ENCODE measurements around the gene KDM1A. TPM values are rescaled to one million over a fixed set of nuclear protein-coding genes. Genes with fewer than 3 reads are reported as not detected.
A peak's percentile ranks its signal among the peaks of the same experiment; 100 is the strongest.

KDM1A gene
- total RNA-seq, 1 experiment from 2014 or later, result 245 TPM

DNA sequence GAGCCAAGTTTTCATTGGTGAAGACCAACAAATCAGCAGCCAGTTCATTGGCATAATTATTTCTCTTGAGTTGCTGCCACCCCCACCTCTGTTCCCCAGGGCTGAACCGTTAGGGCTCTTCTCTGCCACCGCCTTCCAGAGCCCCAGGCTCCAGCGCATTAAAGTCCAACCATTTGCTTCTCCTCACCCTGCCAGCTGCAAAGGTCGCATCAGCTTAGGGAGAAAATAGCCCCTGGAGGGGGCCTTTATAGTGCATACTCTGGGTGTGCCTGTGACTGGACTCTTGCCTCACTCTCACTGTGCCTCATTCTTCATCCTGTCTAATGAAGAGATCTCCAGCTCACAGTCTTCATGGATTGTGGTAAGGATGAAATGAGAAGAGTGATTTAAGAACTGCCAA lies 50.4 kb downstream of the KDM1A start:
- no peak for DNase-seq (ENCODE audit: low spot score)

DNA sequence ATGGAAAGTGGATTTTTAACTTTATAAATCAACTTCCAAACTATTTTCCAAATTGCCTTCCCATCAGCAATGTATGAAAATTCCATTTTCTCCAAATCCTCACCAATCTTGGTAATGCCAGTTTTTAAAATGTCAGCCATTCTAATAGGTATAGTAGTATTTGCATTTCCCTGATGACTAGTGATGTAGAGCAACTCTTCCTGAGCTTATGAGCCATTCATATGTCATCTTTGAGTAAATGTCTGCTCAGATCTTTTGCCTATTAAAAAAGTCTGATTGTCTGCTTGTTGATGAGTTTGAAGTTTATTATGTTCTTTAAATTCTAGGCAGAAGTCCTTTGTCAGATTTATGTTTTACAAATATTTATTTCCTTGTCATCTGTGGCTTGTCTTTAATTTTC lies 54.7 kb downstream of the KDM1A start:
- no peak for DNase-seq (ENCODE audit: low spot score)

DNA sequence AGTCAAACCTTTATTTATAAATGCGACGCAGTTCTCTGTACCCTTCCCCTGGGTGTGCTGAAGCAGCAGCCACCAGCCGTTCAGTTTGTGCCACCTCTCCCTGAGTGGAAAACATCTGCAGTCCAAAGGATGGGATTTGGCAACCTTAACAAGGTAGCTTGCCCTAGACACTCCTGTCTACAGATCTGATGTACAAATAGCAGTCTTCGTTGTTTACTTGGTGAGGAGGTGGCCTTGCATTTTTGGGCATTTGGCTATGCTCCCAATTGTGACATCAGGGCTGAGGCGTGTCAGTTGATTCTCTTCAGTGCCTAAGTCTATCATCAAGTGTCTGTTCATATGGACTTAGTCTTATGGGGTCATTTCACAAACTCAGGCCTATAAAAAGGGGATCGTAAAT lies 59.8 kb downstream of the KDM1A start:
- DNase-seq (ENCODE audit: low spot score), result no peak

DNA sequence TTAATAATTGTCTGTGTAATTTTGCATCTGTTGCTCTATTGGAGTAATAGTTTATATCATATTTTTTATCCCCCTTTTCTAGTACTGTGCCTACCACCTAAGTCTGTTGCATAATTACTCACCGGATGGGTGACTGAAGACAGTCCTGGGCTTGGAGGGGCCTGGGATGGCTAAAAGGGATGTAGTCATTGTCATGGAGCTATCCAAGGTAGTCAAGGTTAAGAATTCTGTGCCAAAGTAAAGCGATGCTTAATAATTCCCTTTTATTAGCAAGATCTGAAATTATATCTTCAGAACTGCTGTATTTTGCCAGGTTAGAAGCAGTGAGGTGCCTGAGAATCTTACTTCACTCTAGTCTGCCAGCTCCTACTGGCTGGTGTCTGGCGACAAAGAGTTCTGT lies 61.6 kb downstream of the KDM1A start:
- no peak for DNase-seq (ENCODE audit: low spot score)

DNA sequence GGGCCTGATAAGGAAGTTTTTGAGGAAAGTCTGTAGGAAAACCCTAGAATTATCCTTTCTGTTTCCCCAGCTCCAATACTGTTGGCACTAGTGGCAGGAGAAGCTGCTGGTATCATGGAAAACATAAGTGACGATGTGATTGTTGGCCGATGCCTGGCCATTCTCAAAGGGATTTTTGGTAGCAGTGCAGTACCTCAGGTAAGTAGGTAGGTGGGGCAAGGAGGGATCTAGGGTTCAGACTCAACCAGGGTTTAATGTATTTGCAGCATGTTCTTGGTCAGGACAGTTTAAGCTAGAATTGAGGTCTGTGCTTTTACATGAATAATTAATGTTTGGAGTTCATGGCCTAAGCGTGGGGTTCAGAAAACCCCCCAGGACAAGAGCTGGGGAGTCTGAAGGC lies 62.1 kb downstream of the KDM1A start:
- no peak for DNase-seq (ENCODE audit: low spot score)

DNA sequence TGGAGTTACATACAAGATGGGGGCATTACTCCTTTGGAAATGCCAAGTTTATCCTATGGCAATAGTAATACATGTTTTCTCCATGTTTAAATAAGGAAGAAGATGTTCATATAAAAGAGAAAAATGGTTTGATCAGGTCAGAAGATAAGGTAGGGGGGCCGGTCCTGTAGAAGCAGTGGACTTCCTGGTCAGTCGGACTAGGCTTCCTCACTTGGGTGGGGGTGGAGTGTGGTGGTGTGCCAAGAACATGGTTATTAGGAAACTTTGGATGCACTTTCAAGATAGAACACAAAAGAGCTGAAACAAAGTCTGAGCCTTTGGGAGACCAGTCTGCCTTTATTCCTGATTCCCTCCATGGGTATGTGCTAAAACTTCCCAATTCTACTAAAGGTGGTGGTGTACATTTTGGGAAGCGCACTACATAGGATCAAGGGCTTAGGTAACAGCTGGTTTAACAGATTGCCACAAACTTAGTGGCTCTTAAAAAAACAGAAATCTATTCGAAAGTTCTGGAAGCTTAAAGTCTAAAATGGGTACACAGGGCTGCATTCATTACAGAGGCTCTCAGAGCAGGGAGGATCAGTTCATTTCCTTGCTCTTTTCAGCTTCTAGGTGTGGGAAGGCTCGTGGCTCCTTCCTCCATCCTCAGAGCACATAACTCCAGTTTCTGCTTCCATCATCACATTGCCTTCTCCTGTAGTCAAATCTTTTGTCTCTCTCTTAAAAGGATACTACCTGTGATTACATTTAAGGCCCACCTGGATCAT lies 64.6 kb downstream of the KDM1A start:
- DNase-seq (ENCODE audit: low spot score), result no peak

DNA sequence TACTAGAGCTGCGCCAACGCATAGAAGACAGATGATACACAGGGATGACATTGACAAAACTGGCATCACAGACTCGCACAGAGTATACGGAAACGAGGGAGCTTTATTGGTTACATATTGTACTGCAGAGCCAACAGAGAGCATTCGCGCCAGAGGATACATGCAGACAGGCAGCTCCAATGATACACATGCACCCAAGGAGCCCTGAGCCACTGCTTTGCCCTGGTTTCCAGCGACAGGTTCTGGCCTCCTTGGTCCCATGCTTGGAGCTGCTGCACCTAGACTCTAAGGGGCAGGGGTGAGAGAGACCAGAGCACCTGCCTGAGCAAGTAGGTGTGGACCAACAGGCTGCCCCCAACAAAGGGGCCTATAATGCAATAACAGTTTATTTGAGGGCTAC lies 65.6 kb downstream of the KDM1A start:
- DNase-seq (ENCODE audit: low spot score), result no peak

DNA sequence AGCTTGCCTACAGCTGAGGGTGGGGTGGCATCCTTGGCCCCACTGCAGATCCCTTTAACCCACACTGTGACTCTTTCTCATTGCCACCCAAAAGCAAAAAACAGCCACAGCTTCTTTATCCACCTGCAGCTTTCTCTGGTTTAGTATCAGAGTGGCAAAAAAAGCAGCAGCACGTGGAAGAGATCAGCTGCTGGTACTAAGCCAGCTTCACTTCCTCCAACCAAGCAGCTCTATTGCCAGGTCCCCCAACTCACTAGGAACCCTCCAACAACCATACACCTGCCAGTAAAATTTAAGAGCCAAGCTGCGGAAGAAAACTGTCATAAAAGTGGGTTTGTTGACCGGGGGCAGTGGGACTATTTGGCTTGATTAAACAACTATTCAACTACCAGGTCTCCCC lies 66.4 kb downstream of the KDM1A start:
- no peak for DNase-seq (ENCODE audit: low spot score)

DNA sequence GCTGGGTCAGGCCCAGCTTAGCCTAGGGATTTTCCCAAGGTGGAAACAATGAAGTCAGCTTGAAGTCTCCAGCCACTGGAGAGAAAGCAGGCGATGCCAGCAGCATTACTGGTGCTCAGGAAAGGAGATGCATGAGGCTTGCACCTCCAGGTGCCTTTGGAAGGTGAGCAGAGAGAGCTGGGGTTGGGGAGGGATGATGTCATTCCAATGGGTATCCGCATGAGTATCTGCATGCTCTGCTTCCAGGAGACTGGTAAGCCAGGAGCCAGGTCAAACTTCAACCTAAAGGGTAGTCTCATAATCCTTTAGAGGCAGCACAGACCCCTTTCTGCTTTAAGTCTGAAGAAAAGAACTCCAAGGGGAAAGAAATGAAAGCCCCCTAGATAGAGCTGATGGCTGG lies 68.8 kb downstream of the KDM1A start:
- DNase-seq (ENCODE audit: low spot score), result no peak

DNA sequence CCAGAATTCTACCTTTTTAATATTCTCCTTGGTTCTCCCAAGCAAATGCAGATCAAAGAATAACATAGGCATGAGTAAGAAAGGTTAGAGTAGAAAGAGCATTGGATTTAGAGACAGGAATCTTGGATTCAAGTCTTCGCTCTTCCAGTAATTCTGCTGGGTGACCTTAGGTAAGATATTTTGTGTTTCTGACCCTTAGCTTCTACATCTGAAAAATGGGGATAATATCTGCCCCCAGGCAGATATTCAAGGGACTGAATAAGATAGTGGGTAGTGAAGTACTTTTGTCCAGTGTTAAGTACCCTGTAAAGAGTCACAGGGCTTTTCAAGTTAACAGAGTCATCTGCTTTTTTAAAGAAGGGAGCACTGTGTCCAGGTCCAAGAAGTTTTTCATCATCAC lies 70.8 kb downstream of the KDM1A start:
- DNase-seq (ENCODE audit: low spot score), result no peak

DNA sequence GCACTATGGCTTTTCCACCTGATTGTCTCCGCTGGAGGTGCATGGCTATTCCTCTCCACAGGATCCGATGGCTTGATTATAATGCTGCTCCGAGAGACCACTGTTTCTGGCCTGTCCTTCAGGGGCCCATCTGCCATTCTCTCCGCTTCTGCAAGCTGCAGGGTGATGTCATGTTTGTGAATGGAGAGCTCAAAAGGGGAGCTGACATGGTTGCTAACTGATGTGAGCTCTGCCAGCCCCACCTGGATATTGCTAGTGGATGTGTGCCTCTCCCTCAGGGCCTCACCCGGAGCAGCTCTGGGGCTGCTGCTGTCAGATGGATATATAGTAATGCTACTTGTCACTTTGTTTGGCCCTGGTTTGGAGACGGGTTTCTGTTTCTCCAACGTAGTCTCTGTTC lies 72.3 kb downstream of the KDM1A start:
- DNase-seq (ENCODE audit: low spot score), result no peak

DNA sequence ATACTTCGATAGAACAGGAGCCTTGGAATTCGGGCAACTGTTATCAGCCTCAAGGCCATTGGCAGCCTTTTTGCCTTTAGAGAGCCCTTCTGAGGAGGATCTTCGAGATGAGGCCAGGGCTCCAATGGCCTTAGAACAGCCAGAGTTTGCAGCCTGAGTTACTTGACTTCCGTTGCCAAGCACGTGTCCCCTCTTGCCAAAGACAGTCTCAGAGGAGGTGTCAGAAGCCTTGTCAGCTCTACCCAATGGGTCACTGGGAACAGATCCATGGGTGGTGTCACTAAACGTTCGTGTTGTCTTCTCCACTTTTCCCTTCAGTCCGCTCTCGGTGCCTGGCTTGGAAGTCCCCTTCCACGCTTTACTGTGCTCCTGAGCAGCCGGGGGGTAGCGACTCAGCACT lies 73.2 kb downstream of the KDM1A start:
- no peak for DNase-seq (ENCODE audit: low spot score)

DNA sequence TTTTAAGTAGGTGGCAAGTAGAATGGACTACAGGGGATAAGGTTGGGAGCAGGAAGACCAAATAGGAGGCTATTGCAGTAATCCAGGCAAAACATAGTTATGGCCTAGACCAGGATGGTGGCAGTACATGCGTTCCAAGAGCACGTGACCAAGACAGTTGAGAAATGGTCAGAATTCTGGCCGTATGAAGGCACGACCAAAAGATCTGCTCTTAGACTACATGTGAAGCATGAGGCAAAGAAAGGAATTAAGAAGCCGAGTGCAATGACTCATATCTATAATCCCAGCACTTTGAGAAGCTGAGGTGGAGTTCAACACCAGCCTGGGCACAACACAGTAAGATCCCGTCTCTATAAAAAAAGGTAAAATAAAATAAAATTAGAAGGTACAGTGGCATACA lies 78.0 kb downstream of the KDM1A start:
- DNase-seq (ENCODE audit: low spot score), result no peak

DNA sequence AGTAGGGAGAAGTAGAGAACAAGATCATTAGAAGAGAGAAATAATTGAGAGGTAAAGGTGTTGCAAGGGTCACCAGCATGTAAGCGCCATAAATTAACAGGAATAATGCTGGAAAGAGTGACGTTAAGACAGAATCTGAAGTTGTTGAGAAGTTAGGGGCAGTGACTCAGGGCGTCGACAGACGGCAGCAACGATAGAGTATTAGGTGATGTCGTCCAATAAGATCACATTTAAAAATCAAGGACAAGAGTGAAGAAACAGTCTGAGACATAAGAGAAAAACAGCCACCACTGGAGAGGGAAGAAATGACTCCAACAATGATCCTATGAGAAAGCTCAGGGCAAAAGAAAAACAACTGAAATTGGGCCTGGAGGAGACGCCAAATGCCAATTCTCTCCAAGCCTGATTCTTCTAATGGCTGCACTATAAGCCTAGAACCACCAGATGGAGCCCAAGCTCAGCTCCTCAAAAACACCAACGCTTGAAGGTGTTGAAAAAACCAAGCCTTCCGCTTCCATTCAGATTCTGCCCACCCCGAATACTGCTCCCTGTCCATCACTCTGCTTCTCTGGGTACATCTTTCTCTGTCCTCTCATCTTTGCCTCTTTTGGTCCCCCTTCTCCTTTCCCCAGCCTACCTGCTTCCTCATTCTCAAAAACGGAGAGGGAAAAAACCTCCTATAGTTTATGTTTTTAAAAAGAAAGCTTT lies 79.3 kb downstream of the KDM1A start:
- peak; percentile 62 for DNase-seq (ENCODE audit: low spot score)

DNA sequence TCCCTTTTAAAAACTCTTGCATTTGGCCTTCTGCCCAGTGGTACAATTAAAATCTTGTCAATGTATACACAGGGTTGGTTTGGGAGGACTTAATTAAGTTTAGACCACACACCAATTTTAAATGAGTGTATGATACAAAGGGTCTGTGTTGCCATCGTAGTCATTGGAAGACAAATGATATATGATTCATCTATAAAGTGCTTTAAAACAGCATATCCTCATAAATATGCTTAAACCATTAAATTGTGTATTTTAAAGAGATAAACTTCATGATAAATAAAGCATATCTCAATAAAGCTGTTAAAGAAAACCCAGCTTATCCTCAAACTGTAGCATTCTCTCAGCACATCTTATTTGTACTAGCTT lies 79.9 kb downstream of the KDM1A start:
- no peak for DNase-seq (ENCODE audit: low spot score)

DNA sequence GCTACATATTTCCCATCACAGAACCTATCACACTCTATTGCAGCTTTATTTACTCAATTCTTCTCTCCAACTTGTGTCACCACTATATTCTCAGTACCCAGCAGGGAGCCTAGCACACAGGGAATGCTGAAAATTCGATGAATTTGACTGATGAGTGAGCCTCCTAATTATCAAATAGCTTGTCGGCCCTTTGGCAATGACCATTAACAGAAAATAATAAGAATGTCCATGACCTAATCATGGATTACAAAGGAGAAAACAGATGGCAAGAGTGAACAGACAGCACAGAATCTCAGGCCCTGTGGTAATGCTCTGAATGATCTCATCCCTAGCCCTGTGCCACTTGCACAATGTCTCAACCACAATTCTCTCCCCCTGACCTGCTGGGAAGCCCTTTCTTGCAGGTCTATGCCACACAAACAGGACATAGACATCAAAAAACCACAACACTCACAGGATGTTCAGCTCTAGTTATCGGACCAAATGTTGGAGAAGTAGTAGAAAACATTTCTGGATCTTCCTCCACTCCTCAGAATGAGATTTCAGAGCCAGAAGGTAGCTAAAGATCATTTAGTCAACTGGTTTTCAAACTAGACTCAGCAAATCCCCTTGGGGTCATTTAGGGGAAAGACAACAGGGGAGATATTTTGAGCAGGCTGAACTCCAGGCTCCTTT lies 80.9 kb downstream of the KDM1A start:
- peak; percentile 91 for DNase-seq (ENCODE audit: low spot score)

DNA sequence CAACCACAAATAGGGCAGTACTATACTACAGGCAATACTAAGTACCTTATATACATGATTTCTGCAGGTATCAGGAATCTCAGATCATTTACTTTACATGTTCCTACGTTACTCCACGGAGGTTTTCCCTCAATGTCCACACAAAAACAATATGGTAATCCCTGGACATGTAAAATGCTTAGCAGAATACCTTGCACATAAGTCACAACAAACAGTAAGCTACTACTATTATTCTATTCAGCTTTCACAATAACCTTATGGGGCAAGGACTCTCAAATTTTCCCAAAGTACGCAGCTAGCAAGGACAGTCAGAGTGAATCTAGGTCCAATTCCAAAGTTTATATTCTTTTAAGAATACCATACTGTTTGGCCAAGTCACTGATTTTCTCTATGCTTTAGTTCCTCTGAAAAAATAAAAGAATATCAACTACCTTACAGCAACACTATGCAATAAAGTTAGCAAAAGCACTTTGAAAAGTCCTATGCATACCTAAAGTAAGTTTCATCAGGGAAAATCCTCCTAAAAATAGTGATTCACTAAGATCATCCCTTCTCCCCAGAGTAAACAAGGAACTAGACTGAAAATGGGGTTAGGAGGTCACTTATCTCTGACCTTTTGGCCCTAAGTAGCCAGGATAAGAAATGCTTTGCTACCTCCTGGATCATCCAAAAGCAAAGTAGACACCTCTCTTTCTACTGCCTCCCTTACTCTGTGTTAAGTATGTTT lies 82.0 kb downstream of the KDM1A start:
- no peak for DNase-seq (ENCODE audit: low spot score)

DNA sequence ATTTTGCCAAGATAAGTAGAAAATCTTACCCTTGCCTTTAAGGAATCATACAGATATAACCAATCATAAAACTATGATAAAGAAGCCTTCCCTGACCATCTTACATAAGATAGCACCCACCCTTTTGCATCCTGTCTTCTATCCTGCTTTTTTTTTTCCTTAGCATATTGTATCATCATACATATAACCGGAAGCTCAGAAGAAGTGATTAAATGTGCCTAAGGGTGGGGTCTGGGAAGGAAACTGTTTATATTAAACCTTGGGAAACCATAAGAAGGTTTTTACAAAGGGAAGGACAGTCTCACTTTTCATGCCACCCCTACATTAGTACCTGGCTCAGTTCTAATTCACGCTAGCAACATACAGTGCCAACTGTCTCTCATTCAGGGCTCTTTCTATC lies 82.6 kb downstream of the KDM1A start:
- DNase-seq (ENCODE audit: low spot score), result no peak

DNA sequence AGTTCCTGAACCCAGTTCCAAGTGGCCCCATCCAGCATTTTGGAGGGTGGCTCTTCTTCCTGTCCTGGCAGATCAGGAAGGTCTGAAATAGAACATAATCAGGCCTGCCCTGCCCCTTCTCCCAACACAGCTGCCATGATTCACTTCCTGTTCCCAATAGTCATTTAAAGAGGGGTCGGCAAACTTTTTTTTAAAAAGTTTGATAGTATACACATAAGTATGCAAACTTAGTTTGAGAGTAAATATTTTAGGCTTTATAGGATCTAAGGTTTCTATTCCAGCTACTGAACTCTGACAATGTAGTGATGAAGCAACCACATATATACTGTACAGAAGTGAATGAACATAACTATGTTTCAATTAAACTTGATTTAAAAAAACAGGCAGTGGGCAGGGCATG lies 83.0 kb downstream of the KDM1A start:
- DNase-seq (ENCODE audit: low spot score), result peak; percentile 55

DNA sequence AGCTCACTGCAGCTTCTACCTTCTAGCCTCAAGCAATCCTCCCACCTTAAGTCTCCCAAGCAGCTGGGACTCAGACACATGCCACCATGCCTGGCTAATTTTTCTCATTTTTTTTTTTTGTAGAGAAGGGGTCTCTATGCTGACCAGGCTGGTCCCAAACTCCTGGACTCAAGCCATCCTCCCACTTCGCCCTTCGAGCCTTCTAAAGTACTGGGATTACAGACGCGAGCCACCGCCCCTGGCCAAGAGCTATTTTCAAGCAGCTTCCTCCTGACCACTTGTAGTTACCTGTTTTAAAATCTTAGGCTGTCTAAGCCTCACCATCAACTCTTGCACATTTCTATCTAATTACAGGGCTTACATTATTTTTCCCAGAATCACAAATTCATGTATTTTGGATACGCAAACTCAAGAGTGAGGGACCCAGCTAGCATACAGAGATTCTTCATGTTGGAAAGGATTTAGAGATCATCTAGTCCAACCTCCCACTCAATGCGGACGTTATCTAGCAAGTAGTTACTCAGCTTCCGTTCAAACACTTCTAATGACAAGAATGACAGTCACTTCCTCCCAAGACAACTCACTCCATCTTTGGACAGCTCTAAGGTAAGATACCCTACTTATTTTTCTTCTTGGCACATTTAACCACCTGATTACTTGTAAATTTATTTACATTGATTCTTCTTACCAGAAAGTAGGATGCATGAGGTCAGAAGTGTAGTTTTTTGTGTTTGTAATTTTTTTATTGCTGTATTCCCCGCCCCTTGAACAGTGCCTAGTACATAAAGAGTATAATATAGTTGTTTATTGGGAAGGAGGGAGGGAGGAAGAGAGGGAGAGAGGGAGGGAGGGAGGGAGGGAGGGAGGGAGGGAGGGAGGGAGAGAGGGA lies 84.0 kb downstream of the KDM1A start:
- peak; percentile 61 for DNase-seq (ENCODE audit: low spot score)

DNA sequence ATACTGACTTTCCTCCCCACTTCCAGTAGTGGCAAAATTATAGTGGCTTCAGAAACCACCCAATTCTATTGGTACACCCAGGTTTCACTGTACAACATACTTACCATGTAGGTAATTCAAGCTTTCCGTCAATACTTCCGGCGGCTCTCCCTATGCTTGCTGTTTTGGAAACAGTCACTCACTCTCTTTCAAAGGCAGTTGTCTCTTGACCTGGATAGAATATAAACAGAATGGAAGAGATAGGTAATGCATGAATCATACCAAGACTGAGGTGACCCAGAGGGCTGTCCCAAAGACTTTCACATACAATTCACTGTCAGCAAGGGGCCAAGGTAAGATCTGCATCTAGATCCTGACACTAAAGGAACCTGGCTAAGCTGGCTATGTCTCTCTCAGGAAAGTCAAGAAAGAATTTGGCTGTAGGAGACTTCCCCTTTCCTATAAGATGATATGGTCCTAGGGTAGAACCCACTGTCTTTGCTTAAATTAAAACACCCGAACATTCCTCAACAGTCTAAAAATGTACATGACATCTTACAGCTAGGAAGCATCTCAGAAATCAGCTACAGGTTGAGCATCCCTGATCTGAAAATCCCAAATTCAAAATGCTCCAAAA lies 89.8 kb downstream of the KDM1A start:
- DNase-seq (ENCODE audit: low spot score), result no peak
